Erythroblast (primary cell): ENCODE measurements around the gene CAVIN4.

ENCODE experiments used
- GATA1 ChIP-seq: IDR thresholded peaks from 2 replicates; pipeline ENCODE4 v1.6.1; 2011; ENCODE audit warnings: low read depth, mild to moderate bottlenecking, control low read depth, low read length, moderate library complexity
- POLR2A ChIP-seq: IDR thresholded peaks from 2 replicates; pipeline ENCODE4 v1.6.1; 2011; ENCODE audit warnings: mild to moderate bottlenecking, low read length

DNA sequence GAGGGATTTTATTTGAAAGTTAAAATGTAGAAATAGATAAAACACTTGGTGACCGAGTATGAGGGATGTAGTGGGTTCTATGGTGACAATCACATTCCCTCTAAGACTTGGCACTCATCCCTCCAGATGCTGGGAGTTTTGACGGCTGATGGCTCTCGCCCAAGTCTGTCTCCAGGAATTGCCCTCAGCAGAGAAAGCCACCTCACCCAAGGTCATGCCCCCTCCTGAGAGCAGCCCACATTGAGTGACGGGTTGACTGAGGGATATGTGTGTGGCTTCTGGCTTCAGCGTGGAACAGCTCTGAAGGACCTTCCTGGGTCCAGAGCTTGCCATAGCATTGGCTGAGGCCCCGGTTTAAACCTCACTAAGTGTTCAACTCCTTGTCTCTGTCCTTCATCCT lies 19.4 kb downstream of the CAVIN4 start:
- TF ChIP-seq POLR2A = no peak
- TF ChIP-seq GATA1 = no peak
